Activated gamma-delta T cell treated with anti-CD3 and anti-CD28 coated beads, Interleukin-2, amount 50 U/mL, for 16 hours (primary cell): ENCODE data around the gene ANKRD55.
"Not testable (repeated sequence)": the region's sequence is repeated elsewhere in the genome, so short reads cannot be mapped to it uniquely, and the experiment has no call there.

Source experiments
- DNase-seq: peaks from one replicate; pipeline ENCODE4 v3.0.0-alpha.2; 2020; ENCODE audit warnings: low read depth

ANKRD55 gene

GRCh38 chr5:56168066-56168478, 65.1 kb downstream of the ANKRD55 start:
- DNase-seq, result no peak

- DNase-seq, result no peak
These were observed 65.6 kb downstream of the ANKRD55 start for GRCh38 chr5:56167519-56167918.

GRCh38 chr5:56166671-56167385, 66.3 kb downstream of the ANKRD55 start:
- DNase-seq, result no peak

- DNase-seq, result no peak
These were observed 68.8 kb downstream of the ANKRD55 start for GRCh38 chr5:56164376-56164775.

- DNase-seq, result no peak
These were observed 71.2 kb downstream of the ANKRD55 start for GRCh38 chr5:56161927-56162326.

GRCh38 chr5:56161439-56161823, 71.7 kb downstream of the ANKRD55 start:
- DNase-seq, result no peak

- no peak for DNase-seq
These were observed 72.2 kb downstream of the ANKRD55 start for GRCh38 chr5:56160723-56161438.

- no peak for DNase-seq
These were observed 73.6 kb downstream of the ANKRD55 start for GRCh38 chr5:56159521-56159947.

GRCh38 chr5:56158331-56158960, 74.7 kb downstream of the ANKRD55 start:
- no peak for DNase-seq

GRCh38 chr5:56157191-56157621, 75.9 kb downstream of the ANKRD55 start:
- DNase-seq, result not testable (repeated sequence)

GRCh38 chr5:56156585-56157190, 76.4 kb downstream of the ANKRD55 start:
- not testable (repeated sequence) for DNase-seq

- DNase-seq, result no peak
These were observed 77.0 kb downstream of the ANKRD55 start for GRCh38 chr5:56155992-56156584.

- no peak for DNase-seq
These were observed 78.2 kb downstream of the ANKRD55 start for GRCh38 chr5:56154732-56155484.

GRCh38 chr5:56152437-56152836, 80.7 kb downstream of the ANKRD55 start:
- DNase-seq, result no peak

- DNase-seq, result not testable (repeated sequence)
These were observed 82.4 kb downstream of the ANKRD55 start for GRCh38 chr5:56150756-56151155.

GRCh38 chr5:56148453-56148971, 84.6 kb downstream of the ANKRD55 start:
- DNase-seq, result no peak

- DNase-seq, result no peak
These were observed 85.4 kb downstream of the ANKRD55 start for GRCh38 chr5:56147659-56148230.

GRCh38 chr5:56147106-56147505, 86.0 kb downstream of the ANKRD55 start:
- DNase-seq, result no peak

- no peak for DNase-seq
These were observed 86.5 kb downstream of the ANKRD55 start for GRCh38 chr5:56146674-56147073.

GRCh38 chr5:56145511-56145910, 87.6 kb downstream of the ANKRD55 start:
- DNase-seq, result no peak

- no peak for DNase-seq
These were observed 88.0 kb downstream of the ANKRD55 start for GRCh38 chr5:56145106-56145505.
